Right kidney (tissue), 1 donor: ENCODE results near the gene GPR65.
"Not testable (repeated sequence)": the region's sequence is repeated elsewhere in the genome, so short reads cannot be mapped to it uniquely, and the experiment has no call there.

ENCODE experiments used
- DNase-seq: peaks from one replicate; pipeline ENCODE4 v3.0.0-alpha.2; 2016

The GPR65 gene

GRCh38 chr14:88004506-88005036 lies 364 bp upstream of the GPR65 start:
- no peak for DNase-seq

GRCh38 chr14:88005978-88006851 lies 1.3 kb downstream of the GPR65 start:
- DNase-seq = no peak

- DNase-seq = no peak
These were observed 2.7 kb downstream of the GPR65 start for GRCh38 chr14:88007608-88008007.

GRCh38 chr14:88008039-88008742 lies 3.3 kb downstream of the GPR65 start:
- no peak for DNase-seq

- DNase-seq = no peak
These were observed 4.6 kb downstream of the GPR65 start for GRCh38 chr14:88009486-88009885.

- DNase-seq = no peak
These were observed 5.4 kb downstream of the GPR65 start for GRCh38 chr14:88010331-88010730.

GRCh38 chr14:88012495-88012894 lies 7.6 kb downstream of the GPR65 start:
- DNase-seq = no peak

- DNase-seq = peak; percentile 21
These were observed 8.9 kb downstream of the GPR65 start for GRCh38 chr14:88013750-88014349.

GRCh38 chr14:88016768-88017167 lies 11.8 kb downstream of the GPR65 start:
- DNase-seq = no peak

GRCh38 chr14:88017535-88017934 lies 12.6 kb downstream of the GPR65 start:
- DNase-seq = no peak

- DNase-seq = no peak
These were observed 18.8 kb downstream of the GPR65 start for GRCh38 chr14:88023658-88024187.

- not testable (repeated sequence) for DNase-seq
These were observed 19.5 kb downstream of the GPR65 start for GRCh38 chr14:88024252-88025086.

GRCh38 chr14:88025313-88025712 lies 20.4 kb downstream of the GPR65 start:
- no peak for DNase-seq

GRCh38 chr14:88026890-88027289 lies 22.0 kb downstream of the GPR65 start:
- no peak for DNase-seq

- no peak for DNase-seq
These were observed 24.6 kb downstream of the GPR65 start for GRCh38 chr14:88029500-88029899.

GRCh38 chr14:88030079-88030478 lies 25.1 kb downstream of the GPR65 start:
- no peak for DNase-seq

GRCh38 chr14:88030892-88031291 lies 26.0 kb downstream of the GPR65 start:
- no peak for DNase-seq

- no peak for DNase-seq
These were observed 27.4 kb downstream of the GPR65 start for GRCh38 chr14:88032373-88032772.

GRCh38 chr14:88034076-88034475 lies 29.1 kb downstream of the GPR65 start:
- no peak for DNase-seq

GRCh38 chr14:88036422-88036821 lies 31.5 kb downstream of the GPR65 start:
- no peak for DNase-seq

GRCh38 chr14:88037325-88037724 lies 32.4 kb downstream of the GPR65 start:
- no peak for DNase-seq

- DNase-seq = no peak
These were observed 34.3 kb downstream of the GPR65 start for GRCh38 chr14:88039197-88039596.
